Measurements from ENCODE around the gene RELB.

The RELB gene

DNA sequence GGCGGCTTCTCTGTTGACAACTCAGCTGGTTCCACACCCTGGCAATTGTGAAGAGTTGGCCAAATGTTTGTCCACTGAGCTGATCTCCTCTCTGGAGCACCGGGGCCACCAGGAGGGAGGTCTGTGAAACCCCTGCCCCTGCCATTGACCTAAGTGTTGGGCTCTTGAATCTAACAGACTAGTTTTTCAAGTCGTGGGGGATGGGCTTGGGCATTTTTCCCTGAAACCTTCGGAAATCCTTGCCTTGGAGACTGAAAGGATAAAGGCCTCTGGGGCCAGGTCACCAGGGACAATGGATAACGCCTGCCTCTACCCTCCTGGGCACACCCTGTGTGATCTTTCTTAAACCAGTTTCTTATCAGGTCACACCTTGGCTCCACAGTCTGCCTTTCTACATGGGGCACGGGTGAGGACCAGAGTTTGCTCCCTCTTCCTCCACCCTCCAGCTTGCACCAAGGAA is 78.7 kb downstream of the RELB start:
- peak overlapping the region; percentile 99 for H3K9ac ChIP-seq (ENCODE audit: low read length)
- no peaks in the 10 kb centered on the region for H3K9me2 ChIP-seq (replicated peaks; ENCODE audit: insufficient read depth, low read length)
- H3K79me2 ChIP-seq (ENCODE audit: insufficient read depth, low read length), result peaks cover 63% of the 10 kb centered on the region
- H4K20me1 ChIP-seq (ENCODE audit: low read depth, low read length), result peaks cover under 1% of the 10 kb centered on the region
- no peak overlapping the region for H2AFZ ChIP-seq (ENCODE audit: low read depth, low read length, severe bottlenecking)
- no peaks in the 10 kb centered on the region for H3K9me3 ChIP-seq (ENCODE audit: insufficient read depth, low read length)
- H3K4me3 ChIP-seq (ENCODE audit: insufficient read depth, low read length, poor library complexity, severe bottlenecking), result peak overlapping the region; percentile 100
- no peaks in the 10 kb centered on the region for H3K27me3 ChIP-seq (ENCODE audit: low read length)
- no peak for TF ChIP-seq EZH2phosphoT487 (conservative IDR thresholded peaks at IDR 0.05; ENCODE audit: low read length)
- TF ChIP-seq, protein P1, sequence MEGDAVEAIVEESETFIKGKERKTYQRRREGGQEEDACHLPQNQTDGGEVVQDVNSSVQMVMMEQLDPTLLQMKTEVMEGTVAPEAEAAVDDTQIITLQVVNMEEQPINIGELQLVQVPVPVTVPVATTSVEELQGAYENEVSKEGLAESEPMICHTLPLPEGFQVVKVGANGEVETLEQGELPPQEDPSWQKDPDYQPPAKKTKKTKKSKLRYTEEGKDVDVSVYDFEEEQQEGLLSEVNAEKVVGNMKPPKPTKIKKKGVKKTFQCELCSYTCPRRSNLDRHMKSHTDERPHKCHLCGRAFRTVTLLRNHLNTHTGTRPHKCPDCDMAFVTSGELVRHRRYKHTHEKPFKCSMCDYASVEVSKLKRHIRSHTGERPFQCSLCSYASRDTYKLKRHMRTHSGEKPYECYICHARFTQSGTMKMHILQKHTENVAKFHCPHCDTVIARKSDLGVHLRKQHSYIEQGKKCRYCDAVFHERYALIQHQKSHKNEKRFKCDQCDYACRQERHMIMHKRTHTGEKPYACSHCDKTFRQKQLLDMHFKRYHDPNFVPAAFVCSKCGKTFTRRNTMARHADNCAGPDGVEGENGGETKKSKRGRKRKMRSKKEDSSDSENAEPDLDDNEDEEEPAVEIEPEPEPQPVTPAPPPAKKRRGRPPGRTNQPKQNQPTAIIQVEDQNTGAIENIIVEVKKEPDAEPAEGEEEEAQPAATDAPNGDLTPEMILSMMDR (IDR thresholded peaks at IDR 0.05; ENCODE audit: insufficient read depth, low read length, poor library complexity, severe bottlenecking), result no peak
- peaks cover 5% of the 10 kb centered on the region; the same call in 1 of the 2 replicates for H3K36me3 ChIP-seq (ENCODE audit: low read length)
- H3F3A ChIP-seq (ENCODE audit: insufficient read depth), result peaks cover 20% of the 10 kb centered on the region
- H3K27ac ChIP-seq (ENCODE audit: low read depth, low read length), result peak overlapping the region; percentile 81
- H3K4me2 ChIP-seq (ENCODE audit: low read depth, low read length, poor library complexity, severe bottlenecking), result peak overlapping the region; percentile 74

GRCh38 chr19:45082170-45082569 is 80.9 kb downstream of the RELB start:
- H3K9me3 ChIP-seq (ENCODE audit: insufficient read depth, low read length), result no peaks in the 10 kb centered on the region
- H4K20me1 ChIP-seq (ENCODE audit: low read depth, low read length), result no peaks in the 10 kb centered on the region; the same call in 1 of the 2 replicates
- H3K9ac ChIP-seq (ENCODE audit: low read length), result no peak overlapping the region
- no peaks in the 10 kb centered on the region for H3K27me3 ChIP-seq (ENCODE audit: low read length)
- H3K36me3 ChIP-seq (ENCODE audit: low read length), result peaks cover 5% of the 10 kb centered on the region; the same call in 1 of the 2 replicates
- H2AFZ ChIP-seq (ENCODE audit: low read depth, low read length, severe bottlenecking), result no peak overlapping the region
- H3K9me2 ChIP-seq (replicated peaks; ENCODE audit: insufficient read depth, low read length), result no peaks in the 10 kb centered on the region
- no peak overlapping the region for H3K4me2 ChIP-seq (ENCODE audit: low read depth, low read length, poor library complexity, severe bottlenecking)
- H3K79me2 ChIP-seq (ENCODE audit: insufficient read depth, low read length), result peaks cover 55% of the 10 kb centered on the region
- no peak overlapping the region for H3K27ac ChIP-seq (ENCODE audit: low read depth, low read length)
- peaks cover 13% of the 10 kb centered on the region for H3F3A ChIP-seq (ENCODE audit: insufficient read depth)
- no peak overlapping the region for H3K4me3 ChIP-seq (ENCODE audit: insufficient read depth, low read length, poor library complexity, severe bottlenecking)
- TF ChIP-seq, protein P1 (IDR thresholded peaks at IDR 0.05; ENCODE audit: insufficient read depth, low read length, poor library complexity, severe bottlenecking), result no peak
- TF ChIP-seq EZH2phosphoT487 (conservative IDR thresholded peaks at IDR 0.05; ENCODE audit: low read length), result no peak

GRCh38 chr19:45086480-45086879 is 85.2 kb downstream of the RELB start:
- H3K36me3 ChIP-seq (ENCODE audit: low read length), result peaks cover 19% of the 10 kb centered on the region
- H3K4me3 ChIP-seq (ENCODE audit: insufficient read depth, low read length, poor library complexity, severe bottlenecking), result no peak overlapping the region
- TF ChIP-seq, protein P1 (IDR thresholded peaks at IDR 0.05; ENCODE audit: insufficient read depth, low read length, poor library complexity, severe bottlenecking), result no peak
- TF ChIP-seq EZH2phosphoT487 (conservative IDR thresholded peaks at IDR 0.05; ENCODE audit: low read length), result no peak
- H3K79me2 ChIP-seq (ENCODE audit: insufficient read depth, low read length), result peaks cover 33% of the 10 kb centered on the region
- H3K9me2 ChIP-seq (replicated peaks; ENCODE audit: insufficient read depth, low read length), result no peaks in the 10 kb centered on the region
- H3K27ac ChIP-seq (ENCODE audit: low read depth, low read length), result no peak overlapping the region
- peaks cover 5% of the 10 kb centered on the region; the same call in 1 of the 2 replicates for H3K9me3 ChIP-seq (ENCODE audit: insufficient read depth, low read length)
- H2AFZ ChIP-seq (ENCODE audit: low read depth, low read length, severe bottlenecking), result no peak overlapping the region
- no peaks in the 10 kb centered on the region for H4K20me1 ChIP-seq (ENCODE audit: low read depth, low read length)
- H3K9ac ChIP-seq (ENCODE audit: low read length), result no peak overlapping the region
- H3K4me2 ChIP-seq (ENCODE audit: low read depth, low read length, poor library complexity, severe bottlenecking), result no peak overlapping the region
- no peaks in the 10 kb centered on the region for H3K27me3 ChIP-seq (ENCODE audit: low read length)
- peaks cover 9% of the 10 kb centered on the region for H3F3A ChIP-seq (ENCODE audit: insufficient read depth)
